ENCODE data around the gene ENTPD3.

ENTPD3 gene

GRCh38 chr3:40465456-40465855, 78.5 kb downstream of the ENTPD3 start:
- TF ChIP-seq CTCF (conservative IDR thresholded peaks at IDR 0.05; ENCODE audit: low read depth, low read length), result no peak
- DNase-seq (ENCODE audit: low read depth), result no peak
- H3K4me3 ChIP-seq (ENCODE audit: low read length), result no peak overlapping the region

GRCh38 chr3:40468018-40468417, 81.0 kb downstream of the ENTPD3 start:
- H3K4me3 ChIP-seq (ENCODE audit: low read length), result no peak overlapping the region
- TF ChIP-seq CTCF (conservative IDR thresholded peaks at IDR 0.05; ENCODE audit: low read depth, low read length), result no peak
- DNase-seq (ENCODE audit: low read depth), result no peak

GRCh38 chr3:40470701-40471100, 83.7 kb downstream of the ENTPD3 start:
- TF ChIP-seq CTCF (conservative IDR thresholded peaks at IDR 0.05; ENCODE audit: low read depth, low read length), result no peak
- DNase-seq (ENCODE audit: low read depth), result no peak
- no peak overlapping the region for H3K4me3 ChIP-seq (ENCODE audit: low read length)

GRCh38 chr3:40476478-40477470, 89.8 kb downstream of the ENTPD3 start, which contains the start of gene ZNF619:
TSS of gene ZNF619 (plus strand) at chr3:40477122. CDS start at chr3:40477980, 858 bp downstream.
- peak; percentile 18 for DNase-seq (ENCODE audit: low read depth)
- H3K4me3 ChIP-seq (ENCODE audit: low read length), result peak within 1 kb of the TSS; percentile 88
- no peak for TF ChIP-seq CTCF (conservative IDR thresholded peaks at IDR 0.05; ENCODE audit: low read depth, low read length)

- no peak for DNase-seq (ENCODE audit: low read depth)
- TF ChIP-seq CTCF (conservative IDR thresholded peaks at IDR 0.05; ENCODE audit: low read depth, low read length), result no peak
- peak overlapping the region; percentile 88 for H3K4me3 ChIP-seq (ENCODE audit: low read length)
These were observed 90.7 kb downstream of the ENTPD3 start for GRCh38 chr3:40477666-40478065.
